ENCODE data around the gene RPL37A. TPM values are rescaled to one million over a fixed set of nuclear protein-coding genes. Genes with fewer than 3 reads are reported as not detected.
A peak's percentile ranks its signal among the peaks of the same experiment; 100 is the strongest.
"Not testable (repeated sequence)": the region's sequence is repeated elsewhere in the genome, so short reads cannot be mapped to it uniquely, and the experiment has no call there.

Gene RPL37A
- total RNA-seq, 2 donors from 2014 or later: 1,771 to 1,914 TPM

GRCh38 chr2:216507220-216508160 lies 8.8 kb downstream of the RPL37A start:
- intact Hi-C loops (cut with DNase I): no loop called here
- no peak for DNase-seq (ENCODE audit: low spot score)

GRCh38 chr2:216508229-216508628 lies 9.6 kb downstream of the RPL37A start:
- no peak for DNase-seq (ENCODE audit: low spot score)
- intact Hi-C loops (cut with DNase I): no loop called here

GRCh38 chr2:216516730-216517350 lies 18.2 kb downstream of the RPL37A start:
- intact Hi-C loops (cut with DNase I): no loop called here
- DNase-seq (ENCODE audit: low spot score): no peak

- intact Hi-C loops (cut with DNase I): no loop called here
- no peak for DNase-seq (ENCODE audit: low spot score)
Observed at GRCh38 chr2:216517447-216518225, 19.0 kb downstream of the RPL37A start.

- DNase-seq (ENCODE audit: low spot score); intact Hi-C loops (cut with DNase I): not testable (repeated sequence)
Observed at GRCh38 chr2:216518566-216519119, 20.0 kb downstream of the RPL37A start.

- no peak for DNase-seq (ENCODE audit: low spot score)
- intact Hi-C loops (cut with DNase I): no loop called here
Observed at GRCh38 chr2:216519154-216519762, 20.6 kb downstream of the RPL37A start.

GRCh38 chr2:216520112-216520511 lies 21.5 kb downstream of the RPL37A start:
- DNase-seq (ENCODE audit: low spot score): no peak
- intact Hi-C loops (cut with DNase I): loop anchor here (2.0 kb wide), 2 partner anchors 145 to 147 kb away; no protein-coding TSS in a partner anchor

- DNase-seq (ENCODE audit: low spot score): no peak
- intact Hi-C loops (cut with DNase I): no loop called here
Observed at GRCh38 chr2:216522892-216523502, 24.4 kb downstream of the RPL37A start.

GRCh38 chr2:216525972-216526371 lies 27.3 kb downstream of the RPL37A start:
- no peak for DNase-seq (ENCODE audit: low spot score)
- intact Hi-C loops (cut with DNase I): no loop called here

GRCh38 chr2:216526939-216527338 lies 28.3 kb downstream of the RPL37A start:
- intact Hi-C loops (cut with DNase I): no loop called here
- DNase-seq (ENCODE audit: low spot score): no peak

- intact Hi-C loops (cut with DNase I): no loop called here
- no peak for DNase-seq (ENCODE audit: low spot score)
Observed at GRCh38 chr2:216527600-216527999, 29.0 kb downstream of the RPL37A start.

GRCh38 chr2:216532562-216532961 lies 33.9 kb downstream of the RPL37A start:
- intact Hi-C loops (cut with DNase I): no loop called here

GRCh38 chr2:216533609-216534008 lies 35.0 kb downstream of the RPL37A start:
- DNase-seq (ENCODE audit: low spot score): no peak
- intact Hi-C loops (cut with DNase I): no loop called here

More at GRCh38 chr2:216532562-216532961, 33.9 kb downstream of the RPL37A start:
- DNase-seq (ENCODE audit: low spot score): no peak

GRCh38 chr2:216534809-216535208 lies 36.2 kb downstream of the RPL37A start:
- intact Hi-C loops (cut with DNase I): no loop called here
- DNase-seq (ENCODE audit: low spot score): no peak

GRCh38 chr2:216535454-216535995 lies 36.9 kb downstream of the RPL37A start:
- DNase-seq (ENCODE audit: low spot score): peak; percentile 89

GRCh38 chr2:216536734-216537210 lies 38.1 kb downstream of the RPL37A start:
- intact Hi-C loops (cut with DNase I): no loop called here
- no peak for DNase-seq (ENCODE audit: low spot score)

More at GRCh38 chr2:216535454-216535995, 36.9 kb downstream of the RPL37A start:
- intact Hi-C loops (cut with DNase I): no loop called here

GRCh38 chr2:216537366-216537765 lies 38.7 kb downstream of the RPL37A start:
- no peak for DNase-seq (ENCODE audit: low spot score)
- intact Hi-C loops (cut with DNase I): no loop called here

- intact Hi-C loops (cut with DNase I): no loop called here
Observed at GRCh38 chr2:216538538-216538937, 39.9 kb downstream of the RPL37A start.

More at GRCh38 chr2:216538538-216538937, 39.9 kb downstream of the RPL37A start:
- DNase-seq (ENCODE audit: low spot score): no peak
